ENCODE data around the gene ATP11A. TPM values are rescaled to one million over a fixed set of nuclear protein-coding genes. Genes with fewer than 3 reads are reported as not detected.

The ATP11A gene
- total and polyA plus RNA-seq, 2 donors (not counting 3 experiments of a cell fraction or from before 2014, with no cell fraction given): 16.5 to 88.1 TPM

- H3K27ac ChIP-seq (ENCODE audit: insufficient read depth, low read depth, low read length): no peak overlapping the region
- no peaks in the 10 kb centered on the region for H3K27me3 ChIP-seq (ENCODE audit: control insufficient read depth in 2 of 2, insufficient read depth in 2 of 2, low read length in 2 of 2)
- dilution Hi-C loops (cut with MboI; ENCODE audit: extremely low pct_ligation_motif_present, low sequenced_read_pairs): no loop called here
- no TSS peak for BruUV-seq (replicated peaks)
- H3K4me3 ChIP-seq (replicated peaks in 1 of 3; ENCODE audit: insufficient read depth in 1 of 3, low read depth in 1 of 3, low read length in 3 of 3): no peak overlapping the region
- peaks cover 15% of the 10 kb centered on the region for H3K4me1 ChIP-seq (ENCODE audit: control insufficient read depth, extremely low read depth, insufficient read depth, low read length)
- FAIRE-seq: peak; percentile 63
- peak overlapping the region; percentile 52 for H3K4me2 ChIP-seq (ENCODE audit: insufficient read depth, low read length)
- CTCF ChIA-PET: interaction anchor here (1.0 kb wide), 1 partner anchor 12 kb away, joined by 3 read pairs; no protein-coding TSS in a partner anchor
- POLR2A ChIA-PET: no interaction called here
- no peaks in the 10 kb centered on the region for H3K36me3 ChIP-seq (ENCODE audit: control insufficient read depth in 2 of 2, extremely low read depth in 1 of 2, insufficient read depth in 2 of 2, low read length in 2 of 2)
- no peak overlapping the region for H3K9ac ChIP-seq (replicated peaks; ENCODE audit: extremely low read depth, insufficient read depth, low read length)
- no peak overlapping the region for H2AFZ ChIP-seq (ENCODE audit: low read depth, low read length)
- H3K9me1 ChIP-seq (replicated peaks; ENCODE audit: control insufficient read depth, extremely low read depth, insufficient read depth, low read length): no peaks in the 10 kb centered on the region
- H3K79me2 ChIP-seq (ENCODE audit: control insufficient read depth, insufficient read depth, low read length): no peaks in the 10 kb centered on the region
- intact Hi-C loops (cut with micrococcal nuclease): no loop called here
- TF ChIP-seq POLR2AphosphoS5 (IDR thresholded peaks at IDR 0.05; ENCODE audit: insufficient read depth, low read depth, low read length) (no peak), JUN (IDR thresholded peaks at IDR 0.05; ENCODE audit: borderline replicate concordance, insufficient read depth, insufficient read length, low read depth) (no peak), MYC (IDR thresholded peaks at IDR 0.05; ENCODE audit: low read depth, low read length) (no peak), CTCF (IDR thresholded peaks at IDR 0.05; ENCODE audit: extremely low read depth in 1 of 2, insufficient read depth in 1 of 2, low read depth in 1 of 2, low read length in 2 of 2) (no peak), POLR2A (IDR thresholded peaks at IDR 0.05; ENCODE audit: low read depth, low read length) (no peak), MAX (IDR thresholded peaks at IDR 0.05; ENCODE audit: insufficient read depth, insufficient read length) (no peak), EZH2 (IDR thresholded peaks at IDR 0.05; ENCODE audit: borderline replicate concordance, low read depth, low read length, severe bottlenecking) (no peak), GATA2 (IDR thresholded peaks at IDR 0.05; ENCODE audit: insufficient read depth, insufficient read length, low read depth, low read length) (no peak), FOS (IDR thresholded peaks at IDR 0.05; ENCODE audit: borderline replicate concordance, insufficient read depth, low read length) (no peak)
- H3K9me3 ChIP-seq (replicated peaks; ENCODE audit: control insufficient read depth, insufficient read depth, low read length): no peaks in the 10 kb centered on the region
- no peaks in the 10 kb centered on the region for H4K20me1 ChIP-seq (replicated peaks; ENCODE audit: control insufficient read depth, extremely low read depth, insufficient read depth, low read length)
- DNase-seq (ENCODE audit: low read depth, low spot score): peak; percentile 16
These were observed 70.0 kb downstream of the ATP11A start for GRCh38 chr13:112759827-112760226.

Measured in endothelial cell of umbilical vein (primary cell).